Smooth muscle cell (in vitro differentiated cells): ENCODE measurements around the gene APLNR. TPM values are rescaled to one million over a fixed set of nuclear protein-coding genes. Genes with fewer than 3 reads are reported as not detected.

Experiments
- DNase-seq: peaks from one replicate; lab custom pipeline; 2025; ENCODE audit not compliant: unreplicated experiment; lab: John Stamatoyannopoulos, UW
- H2AFZ ChIP-seq: fragments of 200-600 bp; sonication (generic); 2 replicates; pipeline ENCODE4 v1.6.0; 2016; ENCODE audit warnings: antibody characterized with exemption, low read depth, mild to moderate bottlenecking
- H3F3A ChIP-seq: fragments of 200-600 bp; sonication (generic); 2 replicates; pipeline ENCODE4 v1.6.0; 2017; ENCODE audit warnings: antibody characterized with exemption, low read depth
- H3K27ac ChIP-seq: fragments of 200-600 bp; sonication (generic); 2 replicates; pipeline ENCODE4 v1.5.1; 2016; ENCODE audit warnings: low read depth, mild to moderate bottlenecking
- H3K27me3 ChIP-seq: fragments of 200-600 bp; sonication (generic); 2 replicates; pipeline ENCODE4 v1.6.1; 2016; ENCODE audit warnings: low read depth, mild to moderate bottlenecking
- H3K36me3 ChIP-seq: fragments of 200-600 bp; sonication (generic); 2 replicates; pipeline ENCODE4 v1.5.1; 2016; ENCODE audit warnings: low read depth
- H3K4me1 ChIP-seq: fragments of 200-600 bp; sonication (generic); 2 replicates; pipeline ENCODE4 v1.5.1; 2016; ENCODE audit warnings: low read depth
- H3K4me2 ChIP-seq: fragments of 200-600 bp; sonication (generic); 2 replicates; pipeline ENCODE4 v1.6.0; 2016; ENCODE audit warnings: mild to moderate bottlenecking
- H3K4me3 ChIP-seq: fragments of 200-600 bp; sonication (generic); 2 replicates; pipeline ENCODE4 v1.5.1; 2016; ENCODE audit warnings: mild to moderate bottlenecking
- H3K79me2 ChIP-seq: fragments of 200-600 bp; sonication (generic); 2 replicates; pipeline ENCODE4 v1.6.0; 2016; ENCODE audit warnings: low read depth, mild to moderate bottlenecking
- H3K9ac ChIP-seq: fragments of 200-600 bp; sonication (generic); 2 replicates; pipeline ENCODE4 v1.6.0; 2016; ENCODE audit warnings: low read depth
- H3K9me3 ChIP-seq: fragments of 200-600 bp; sonication (generic); replicated peaks from 2 replicates; pipeline ENCODE4 v1.5.1; 2016; ENCODE audit warnings: low read depth
- H4K20me1 ChIP-seq: fragments of 200-600 bp; sonication (generic); 2 replicates; pipeline ENCODE4 v1.6.0; 2016; ENCODE audit warnings: low read depth
- CTCF ChIP-seq: fragments of 200-600 bp; sonication (generic); IDR thresholded peaks from 2 replicates; pipeline ENCODE4 v1.5.1; 2017; ENCODE audit warnings: borderline replicate concordance, mild to moderate bottlenecking, antibody characterized with exemption; ENCODE audit not compliant: insufficient read depth, poor library complexity, severe bottlenecking
- WGBS: methylation state at CpG from one replicate; pipeline ENCODE4 v1.1.7; 2016; ENCODE audit warnings: low lambda C conversion rate; 5-methylcytosine and 5-hydroxymethylcytosine counted together
- polyA plus RNA-seq: library from polyadenylated mRNA; unstranded; fragments of >200 nt; fragmentation: Nextera tagmentation; extraction: Ambion mirVana; gene quantifications from 2 replicates; pipeline ENCODE4 v1.2.1, GENCODE V29; 2016
- total RNA-seq: library from RNA; depleted of rRNA; stranded (reverse); fragments of >200 nt; gene quantifications from 2 replicates; pipeline ENCODE4 v1.2.3, GENCODE V29; 2014

The APLNR gene
- total and polyA plus RNA-seq, 2 experiments from 2014 or later: 103 to 214 TPM

- DNase-seq: no peak
- H3K4me2 ChIP-seq: no peak overlapping the region
- H3K9me3 ChIP-seq: no peaks in the 10 kb centered on the region
- 95% methylated on average over 7 of the region's 7 CpGs for whole genome bisulfite sequencing
- H3K4me1 ChIP-seq: peaks cover 16% of the 10 kb centered on the region
- no peak overlapping the region for H3K9ac ChIP-seq
- H3K27me3 ChIP-seq: no peaks in the 10 kb centered on the region
- H4K20me1 ChIP-seq: no peaks in the 10 kb centered on the region
- no peaks in the 10 kb centered on the region for H3K79me2 ChIP-seq
- H3K36me3 ChIP-seq: no peaks in the 10 kb centered on the region
- no peaks in the 10 kb centered on the region for H3F3A ChIP-seq
- no peak for TF ChIP-seq CTCF
- no peak overlapping the region for H2AFZ ChIP-seq
- no peak overlapping the region for H3K4me3 ChIP-seq
- H3K27ac ChIP-seq: no peak overlapping the region
These were observed 36.1 kb downstream of the APLNR start for GRCh38 chr11:57200917-57201316.

- no peak for DNase-seq
- TF ChIP-seq CTCF: no peak
- no peaks in the 10 kb centered on the region for H4K20me1 ChIP-seq
- WGBS: 86% methylated on average over 9 of the region's 11 CpGs
- H3K27ac ChIP-seq: no peak overlapping the region
- peaks cover 11% of the 10 kb centered on the region for H3K4me1 ChIP-seq
- no peak overlapping the region for H3K4me2 ChIP-seq
- no peak overlapping the region for H2AFZ ChIP-seq
- no peak overlapping the region for H3K4me3 ChIP-seq
- H3K27me3 ChIP-seq: no peaks in the 10 kb centered on the region
- H3K9ac ChIP-seq: no peak overlapping the region
- no peaks in the 10 kb centered on the region for H3F3A ChIP-seq
- no peaks in the 10 kb centered on the region for H3K9me3 ChIP-seq
- H3K36me3 ChIP-seq: no peaks in the 10 kb centered on the region
- no peaks in the 10 kb centered on the region for H3K79me2 ChIP-seq
These were observed 37.7 kb downstream of the APLNR start for GRCh38 chr11:57199330-57199729.

- Histone ChIP-seq H3K36me3 (no peaks in the 10 kb centered on the region), H3K27me3 (no peaks in the 10 kb centered on the region), H3K4me3 (no peak overlapping the region), H3K9ac (no peak overlapping the region), H3F3A (no peaks in the 10 kb centered on the region), H3K27ac (no peak overlapping the region), H4K20me1 (no peaks in the 10 kb centered on the region), H3K9me3 (no peaks in the 10 kb centered on the region), H3K4me2 (no peak overlapping the region), H3K79me2 (no peaks in the 10 kb centered on the region), H3K4me1 (peaks cover 1% of the 10 kb centered on the region), H2AFZ (no peak overlapping the region)
- no peak for TF ChIP-seq CTCF
- DNase-seq: no peak
- WGBS: 84% methylated on average over 2 of the region's 2 CpGs
These were observed 39.3 kb downstream of the APLNR start for GRCh38 chr11:57197762-57198161.

- TF ChIP-seq CTCF: no peak
- no peaks in the 10 kb centered on the region for H3F3A ChIP-seq
- H3K4me1 ChIP-seq: peaks cover under 1% of the 10 kb centered on the region
- H3K4me3 ChIP-seq: no peak overlapping the region
- no peaks in the 10 kb centered on the region for H3K36me3 ChIP-seq
- no peaks in the 10 kb centered on the region for H3K9me3 ChIP-seq
- H3K27ac ChIP-seq: no peak overlapping the region
- H2AFZ ChIP-seq: no peak overlapping the region
- H3K9ac ChIP-seq: no peak overlapping the region
- H3K4me2 ChIP-seq: no peak overlapping the region
- H3K27me3 ChIP-seq: no peaks in the 10 kb centered on the region
- 86% methylated on average over 6 of the region's 6 CpGs for WGBS
- H3K79me2 ChIP-seq: no peaks in the 10 kb centered on the region
- no peak for DNase-seq
- H4K20me1 ChIP-seq: no peaks in the 10 kb centered on the region
These were observed 40.5 kb downstream of the APLNR start for GRCh38 chr11:57196596-57196995.
